Astrocyte (in vitro differentiated cells and primary cell): ENCODE data around the gene FAM24A. TPM values are rescaled to one million over a fixed set of nuclear protein-coding genes. Genes with fewer than 3 reads are reported as not detected.
A peak's percentile ranks its signal among the peaks of the same experiment; 100 is the strongest.

Experiments
- DNase-seq: peaks from one replicate; pipeline ENCODE4 v3.0.0-alpha.2; 2010; ENCODE audit warnings: low read depth
- FAIRE-seq: peaks from 2 replicates; lab custom pipeline; 2011; peaks lifted over from hg19 to GRCh38; lab: Jason Lieb, UNC
- H2AFZ ChIP-seq: 2 replicates; pipeline ENCODE4 v1.6.0; 2012; ENCODE audit warnings: low read depth, low read length, inconsistent platforms
- H3K27ac ChIP-seq: 2 replicates; pipeline ENCODE4 v1.5.1; 2011; ENCODE audit warnings: low read depth, low read length, inconsistent platforms
- H3K27me3 ChIP-seq: 2 replicates; pipeline ENCODE4 v1.6.0; 2011; ENCODE audit warnings: low read length, inconsistent platforms; ENCODE audit not compliant: insufficient read depth
- H3K36me3 ChIP-seq: 2 replicates; pipeline ENCODE4 v1.5.1; 2011; ENCODE audit warnings: low read length, inconsistent platforms; ENCODE audit not compliant: insufficient read depth
- H3K4me1 ChIP-seq: 2 replicates; pipeline ENCODE4 v1.5.1; 2011; ENCODE audit warnings: low read length, inconsistent platforms; ENCODE audit not compliant: insufficient read depth
- H3K4me2 ChIP-seq: 2 replicates; pipeline ENCODE4 v1.6.0; 2012; ENCODE audit warnings: low read length, inconsistent platforms
- H3K4me3 ChIP-seq: 2 replicates; pipeline ENCODE4 v1.5.1; 2011; ENCODE audit warnings: low read depth, mild to moderate bottlenecking, low read length, inconsistent platforms; ENCODE audit not compliant: insufficient read depth
- H3K79me2 ChIP-seq: 2 replicates; pipeline ENCODE4 v1.6.0; 2012; ENCODE audit warnings: mild to moderate bottlenecking, low read length, inconsistent platforms; ENCODE audit not compliant: insufficient read depth
- H3K9ac ChIP-seq: 2 replicates; pipeline ENCODE4 v1.6.0; 2012; ENCODE audit warnings: mild to moderate bottlenecking, low read length, inconsistent platforms
- H3K9me3 ChIP-seq: 2 replicates; pipeline ENCODE4 v1.5.1; 2012; ENCODE audit warnings: low read depth, mild to moderate bottlenecking, low read length, inconsistent platforms; ENCODE audit not compliant: insufficient read depth
- H4K20me1 ChIP-seq: 2 replicates; pipeline ENCODE4 v1.6.0; 2012; ENCODE audit warnings: low read length, inconsistent platforms; ENCODE audit not compliant: insufficient read depth
- H3K27ac Mint-ChIP-seq: one replicate; pipeline ENCODE4 v1.8.0; 2021; ENCODE audit warnings: mild to moderate bottlenecking, mixed read lengths; ENCODE audit not compliant: unreplicated experiment
- H3K27me3 Mint-ChIP-seq: one replicate; pipeline ENCODE4 v1.8.0; 2021; ENCODE audit warnings: low read depth, mixed read lengths; ENCODE audit not compliant: unreplicated experiment
- H3K36me3 Mint-ChIP-seq: one replicate; pipeline ENCODE4 v1.8.0; 2021; ENCODE audit warnings: low read depth, mixed read lengths; ENCODE audit not compliant: unreplicated experiment
- H3K4me1 Mint-ChIP-seq: one replicate; pipeline ENCODE4 v1.8.0; 2021; ENCODE audit warnings: low read depth, mixed read lengths; ENCODE audit not compliant: unreplicated experiment
- H3K4me3 Mint-ChIP-seq: one replicate; pipeline ENCODE4 v1.8.0; 2021; ENCODE audit warnings: mild to moderate bottlenecking, moderate library complexity, mixed read lengths; ENCODE audit not compliant: unreplicated experiment
- H3K9me3 Mint-ChIP-seq: one replicate; pipeline ENCODE4 v1.8.0; 2021; ENCODE audit warnings: mild to moderate bottlenecking, mixed read lengths; ENCODE audit not compliant: unreplicated experiment
- EZH2 ChIP-seq: IDR thresholded peaks from 2 replicates; pipeline ENCODE4 v1.6.1; 2012; ENCODE audit warnings: mild to moderate bottlenecking, low read length, inconsistent platforms; ENCODE audit not compliant: insufficient read depth
- total RNA-seq: library from RNA; stranded (reverse); gene quantifications from 2 replicates; pipeline ENCODE4 v1.2.1, GENCODE V29; 2021
- TF ChIP-seq, protein P1 (sequence below): IDR thresholded peaks from 2 replicates; pipeline ENCODE4 v1.5.1; 2011; ENCODE audit warnings: low read depth, mild to moderate bottlenecking, inconsistent platforms, low read length, moderate library complexity; ENCODE audit not compliant: insufficient read depth

Gene FAM24A
- total RNA-seq, 1 donor from 2014 or later, result not detected

DNA sequence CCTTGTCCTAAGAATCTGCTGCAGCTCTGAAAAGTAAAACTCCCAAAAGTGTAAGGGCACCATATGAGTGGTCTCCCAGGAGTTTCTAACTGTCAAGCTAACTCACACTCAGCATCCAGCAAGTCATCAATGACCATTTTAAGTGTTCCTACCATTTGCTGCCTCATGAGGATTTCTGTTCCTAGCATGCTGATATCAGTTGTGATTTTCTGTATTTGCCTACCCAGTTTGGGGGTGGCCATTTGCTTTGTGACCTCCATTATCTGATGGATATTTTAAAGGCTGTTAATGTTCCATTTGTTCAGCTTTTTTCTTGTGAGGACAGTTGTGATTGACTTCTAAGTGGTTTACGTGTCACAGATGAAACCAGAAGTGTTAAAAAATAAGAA is 33.9 kb upstream of the FAM24A start:
- H3K9me3 Mint-ChIP-seq, result peaks cover 4% of the 10 kb centered on the region
- FAIRE-seq (no peak), DNase-seq (no peak)
- peaks cover 7% of the 10 kb centered on the region for H3K27me3 Mint-ChIP-seq
- no peak overlapping the region for H3K27ac Mint-ChIP-seq
- Histone ChIP-seq H3K4me3 (no peak overlapping the region), H3K9me3 (no peaks in the 10 kb centered on the region), H3K36me3 (no peaks in the 10 kb centered on the region), H3K4me1 (peaks cover 7% of the 10 kb centered on the region), H3K27ac (no peak overlapping the region), H2AFZ (no peak overlapping the region), H3K4me2 (no peak overlapping the region), H3K27me3 (no peaks in the 10 kb centered on the region), H3K79me2 (peaks cover 57% of the 10 kb centered on the region), H3K9ac (no peak overlapping the region), H4K20me1 (no peaks in the 10 kb centered on the region)
- H3K4me3 Mint-ChIP-seq, result no peak overlapping the region
- TF ChIP-seq, protein P1, sequence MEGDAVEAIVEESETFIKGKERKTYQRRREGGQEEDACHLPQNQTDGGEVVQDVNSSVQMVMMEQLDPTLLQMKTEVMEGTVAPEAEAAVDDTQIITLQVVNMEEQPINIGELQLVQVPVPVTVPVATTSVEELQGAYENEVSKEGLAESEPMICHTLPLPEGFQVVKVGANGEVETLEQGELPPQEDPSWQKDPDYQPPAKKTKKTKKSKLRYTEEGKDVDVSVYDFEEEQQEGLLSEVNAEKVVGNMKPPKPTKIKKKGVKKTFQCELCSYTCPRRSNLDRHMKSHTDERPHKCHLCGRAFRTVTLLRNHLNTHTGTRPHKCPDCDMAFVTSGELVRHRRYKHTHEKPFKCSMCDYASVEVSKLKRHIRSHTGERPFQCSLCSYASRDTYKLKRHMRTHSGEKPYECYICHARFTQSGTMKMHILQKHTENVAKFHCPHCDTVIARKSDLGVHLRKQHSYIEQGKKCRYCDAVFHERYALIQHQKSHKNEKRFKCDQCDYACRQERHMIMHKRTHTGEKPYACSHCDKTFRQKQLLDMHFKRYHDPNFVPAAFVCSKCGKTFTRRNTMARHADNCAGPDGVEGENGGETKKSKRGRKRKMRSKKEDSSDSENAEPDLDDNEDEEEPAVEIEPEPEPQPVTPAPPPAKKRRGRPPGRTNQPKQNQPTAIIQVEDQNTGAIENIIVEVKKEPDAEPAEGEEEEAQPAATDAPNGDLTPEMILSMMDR, result no peak
- no peak for TF ChIP-seq EZH2
- no peaks in the 10 kb centered on the region for H3K4me1 Mint-ChIP-seq
- H3K36me3 Mint-ChIP-seq, result no peaks in the 10 kb centered on the region

DNA sequence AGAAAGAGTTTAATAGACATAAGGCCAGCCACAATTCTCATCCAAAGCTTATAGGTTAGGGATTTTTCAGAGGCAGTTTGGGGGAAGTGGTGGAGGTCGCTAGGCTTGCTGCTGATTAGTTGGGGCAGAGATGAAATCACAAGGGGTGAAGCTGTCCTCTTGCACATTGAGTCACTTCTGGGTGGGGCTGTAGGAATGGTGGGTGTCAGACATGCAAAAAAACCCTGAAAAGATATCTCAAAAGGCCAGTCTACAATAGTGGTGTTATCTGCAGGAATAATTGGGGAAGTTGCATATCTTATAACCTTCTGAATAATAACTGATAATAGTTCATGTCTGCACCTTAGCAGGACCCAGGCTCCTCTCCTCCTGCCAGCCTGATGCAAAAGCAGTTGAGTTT is 33.1 kb upstream of the FAM24A start:
- Histone ChIP-seq H4K20me1 (no peaks in the 10 kb centered on the region), H3K4me3 (no peak overlapping the region), H2AFZ (no peak overlapping the region), H3K9ac (no peak overlapping the region), H3K9me3 (no peaks in the 10 kb centered on the region), H3K4me2 (peak overlapping the region; percentile 11), H3K27me3 (no peaks in the 10 kb centered on the region), H3K36me3 (no peaks in the 10 kb centered on the region), H3K27ac (no peak overlapping the region), H3K79me2 (peaks cover 57% of the 10 kb centered on the region), H3K4me1 (peaks cover 7% of the 10 kb centered on the region)
- TF ChIP-seq, protein P1, result no peak
- no peak for TF ChIP-seq EZH2
- H3K36me3 Mint-ChIP-seq, result no peaks in the 10 kb centered on the region
- H3K4me1 Mint-ChIP-seq, result no peaks in the 10 kb centered on the region
- FAIRE-seq (no peak), DNase-seq (no peak)
- no peak overlapping the region for H3K4me3 Mint-ChIP-seq
- H3K9me3 Mint-ChIP-seq, result peaks cover 4% of the 10 kb centered on the region
- H3K27me3 Mint-ChIP-seq, result peaks cover 7% of the 10 kb centered on the region
- H3K27ac Mint-ChIP-seq, result no peak overlapping the region

DNA sequence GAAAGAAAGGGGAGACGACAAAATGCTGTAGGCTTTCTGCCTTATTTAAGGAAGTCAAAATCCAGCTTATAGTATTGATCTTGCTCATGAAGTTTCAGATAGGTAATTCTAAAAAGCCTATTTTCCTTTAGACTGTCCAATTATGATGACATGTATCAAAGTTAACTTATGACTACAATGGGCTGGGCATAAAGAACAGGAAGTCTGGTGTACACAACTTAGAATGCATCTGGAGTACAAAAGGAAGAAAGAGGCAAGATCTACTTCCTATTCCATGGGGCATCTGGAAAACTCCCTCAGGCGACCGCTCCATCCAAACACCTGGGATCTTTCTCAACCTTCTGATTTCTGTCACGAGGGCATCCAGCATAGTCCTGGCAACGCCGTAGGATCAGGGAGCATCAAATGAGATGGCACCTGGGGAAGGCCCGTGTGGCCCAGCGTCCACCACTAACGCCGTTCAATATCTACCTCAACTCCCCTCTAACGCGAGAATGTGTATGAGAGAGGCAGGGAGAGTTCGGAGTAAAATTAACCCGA is 31.5 kb upstream of the FAM24A start:
- Mint-ChIP-seq H3K36me3 (no peaks in the 10 kb centered on the region), H3K4me3 (peak overlapping the region; percentile 87), H3K27ac (no peak overlapping the region), H3K27me3 (peaks cover 7% of the 10 kb centered on the region), H3K4me1 (no peaks in the 10 kb centered on the region), H3K9me3 (peaks cover 4% of the 10 kb centered on the region)
- H3K27ac ChIP-seq, result peak overlapping the region; percentile 59
- no peaks in the 10 kb centered on the region for H3K9me3 ChIP-seq
- FAIRE-seq, result peak; percentile 49
- H4K20me1 ChIP-seq, result no peaks in the 10 kb centered on the region
- DNase-seq, result no peak
- H3K27me3 ChIP-seq, result no peaks in the 10 kb centered on the region
- H3K9ac ChIP-seq, result peak overlapping the region; percentile 78
- H3K4me2 ChIP-seq, result peak overlapping the region; percentile 88
- no peaks in the 10 kb centered on the region for H3K36me3 ChIP-seq
- TF ChIP-seq, protein P1, result no peak
- TF ChIP-seq EZH2, result no peak
- peak overlapping the region; percentile 92 for H2AFZ ChIP-seq
- H3K4me3 ChIP-seq, result peak overlapping the region; percentile 71
- peaks cover 47% of the 10 kb centered on the region for H3K79me2 ChIP-seq
- H3K4me1 ChIP-seq, result peaks cover 7% of the 10 kb centered on the region
